MCF 10A (cell line): ENCODE measurements around the gene SLC38A7. TPM values are rescaled to one million over a fixed set of nuclear protein-coding genes. Genes with fewer than 3 reads are reported as not detected.

Experiments
- BruUV-seq: library from RNA; stranded (reverse); fragments of 400-500 nt; replicated peaks from 2 replicates; lab custom pipeline; 2021; lab: Mats Ljungman, UMichigan
- CTCF ChIA-PET: fragments of 300-600 bp; sonication (Branson Sonifier 250); formaldehyde crosslinking; extraction: SDS; loops from one replicate; lab custom pipeline; 2021; ENCODE audit warnings: antibody characterized with exemption, inconsistent platforms; lab: Yijun Ruan, JAX
- POLR2A ChIA-PET: fragments of 300-600, 350-650 bp; sonication (Branson Sonifier 250); formaldehyde crosslinking; extraction: SDS; loops from one replicate; lab custom pipeline; 2020; ENCODE audit warnings: antibody characterized with exemption, inconsistent platforms; lab: Yijun Ruan, JAX
- DNase-seq: peaks from one replicate; pipeline ENCODE4 v3.0.0-alpha.2; 2018; ENCODE audit not compliant: unreplicated experiment
- H3K27ac Mint-ChIP-seq: one replicate; pipeline ENCODE4 v1.8.0; 2022; ENCODE audit warnings: mild to moderate bottlenecking, low read depth, mixed read lengths; ENCODE audit not compliant: unreplicated experiment
- H3K27me3 Mint-ChIP-seq: one replicate; pipeline ENCODE4 v1.8.0; 2022; ENCODE audit warnings: mixed read lengths; ENCODE audit not compliant: insufficient read depth, unreplicated experiment
- H3K36me3 Mint-ChIP-seq: one replicate; pipeline ENCODE4 v1.8.0; 2022; ENCODE audit warnings: mild to moderate bottlenecking, moderate library complexity, mixed read lengths; ENCODE audit not compliant: insufficient read depth, unreplicated experiment
- H3K4me1 Mint-ChIP-seq: one replicate; pipeline ENCODE4 v1.8.0; 2022; ENCODE audit warnings: mixed read lengths; ENCODE audit not compliant: insufficient read depth, unreplicated experiment
- H3K4me3 Mint-ChIP-seq: one replicate; pipeline ENCODE4 v1.8.0; 2022; ENCODE audit warnings: mild to moderate bottlenecking, moderate library complexity, mixed read lengths; ENCODE audit not compliant: unreplicated experiment
- H3K9me3 Mint-ChIP-seq: one replicate; pipeline ENCODE4 v1.8.0; 2022; ENCODE audit warnings: mixed read lengths; ENCODE audit not compliant: unreplicated experiment
- CTCF ChIP-seq: fragments of 200-600 bp; IDR thresholded peaks from one replicate; pipeline ENCODE4 v1.8.0; 2022; ENCODE audit warnings: antibody characterized with exemption, mild to moderate bottlenecking; ENCODE audit not compliant: unreplicated experiment
- intact Hi-C: fragments of 100-400 bp; cut with micrococcal nuclease; formaldehyde crosslinking; loops from 2 replicates; pipeline ENCODE4 v1.14.1; 2022
- total RNA-seq: library from RNA; stranded (reverse); gene quantifications from 2 replicates; pipeline ENCODE4 v1.2.3, GENCODE V29; 2022

The SLC38A7 gene
- total RNA-seq, 1 experiment from 2014 or later: 12.6 TPM

DNA sequence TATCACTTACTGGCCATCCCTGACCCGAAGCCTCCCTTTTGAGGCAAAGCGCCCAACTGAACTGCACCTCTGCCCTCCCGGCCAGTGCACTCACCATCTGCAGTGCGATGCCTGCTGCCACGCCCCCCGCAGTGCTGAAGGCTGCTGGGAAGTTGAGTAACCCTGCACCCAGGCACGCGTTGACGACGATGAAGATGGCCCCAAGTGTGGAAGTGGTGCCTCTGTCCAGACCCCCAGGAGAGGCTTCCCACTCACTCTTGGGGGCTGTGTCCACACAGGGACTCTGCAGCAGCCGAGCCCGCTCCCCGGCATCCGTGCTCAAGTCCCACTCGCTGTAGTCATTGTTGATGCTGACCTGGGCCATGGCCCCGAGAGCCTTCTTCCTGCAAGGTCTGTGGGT lies 4.8 kb downstream of the SLC38A7 start:
- H3K4me3 Mint-ChIP-seq: no peak overlapping the region
- intact Hi-C loops: loop anchor here (10.0 kb wide), 1 partner anchor 55 kb away; the partner anchor contains the start of gene GOT2
- peaks cover 11% of the 10 kb centered on the region for H3K36me3 Mint-ChIP-seq
- BruUV-seq: no TSS peak
- H3K27me3 Mint-ChIP-seq: no peaks in the 10 kb centered on the region
- ChIA-PET CTCF (interaction anchor here (0.9 to 3.0 kb wide), 3 partner anchors 20 to 76 kb away, joined by 3 to 36 read pairs (median 5); no protein-coding TSS in a partner anchor), POLR2A (interaction anchor here (1.9 kb wide), 1 partner anchor 76 kb away, joined by 6 read pairs; no protein-coding TSS in a partner anchor)
- TF ChIP-seq CTCF: no peak
- no peaks in the 10 kb centered on the region for H3K9me3 Mint-ChIP-seq
- H3K4me1 Mint-ChIP-seq: peaks cover 16% of the 10 kb centered on the region
- H3K27ac Mint-ChIP-seq: no peak overlapping the region
- DNase-seq: no peak

- CTCF ChIA-PET: interaction anchor here (0.6 to 3.0 kb wide), 6 partner anchors 21 to 85 kb away, joined by 3 to 36 read pairs (median 4); no protein-coding TSS in a partner anchor
- DNase-seq: peak; percentile 59
- H3K4me1 Mint-ChIP-seq: peaks cover 12% of the 10 kb centered on the region
- intact Hi-C loops: no loop called here
- peak; percentile 41 for TF ChIP-seq CTCF
- peaks cover 11% of the 10 kb centered on the region for H3K36me3 Mint-ChIP-seq
- no peak overlapping the region for H3K4me3 Mint-ChIP-seq
- H3K9me3 Mint-ChIP-seq: no peaks in the 10 kb centered on the region
- POLR2A ChIA-PET: interaction anchor here (1.0 to 1.9 kb wide), 2 partner anchors 73 to 77 kb away, joined by 3 to 6 read pairs; no protein-coding TSS in a partner anchor
- no TSS peak for BruUV-seq
- no peak overlapping the region for H3K27ac Mint-ChIP-seq
- H3K27me3 Mint-ChIP-seq: no peaks in the 10 kb centered on the region
Measured at GRCh38 chr16:58678716-58679115, 5.9 kb downstream of the SLC38A7 start.

DNA sequence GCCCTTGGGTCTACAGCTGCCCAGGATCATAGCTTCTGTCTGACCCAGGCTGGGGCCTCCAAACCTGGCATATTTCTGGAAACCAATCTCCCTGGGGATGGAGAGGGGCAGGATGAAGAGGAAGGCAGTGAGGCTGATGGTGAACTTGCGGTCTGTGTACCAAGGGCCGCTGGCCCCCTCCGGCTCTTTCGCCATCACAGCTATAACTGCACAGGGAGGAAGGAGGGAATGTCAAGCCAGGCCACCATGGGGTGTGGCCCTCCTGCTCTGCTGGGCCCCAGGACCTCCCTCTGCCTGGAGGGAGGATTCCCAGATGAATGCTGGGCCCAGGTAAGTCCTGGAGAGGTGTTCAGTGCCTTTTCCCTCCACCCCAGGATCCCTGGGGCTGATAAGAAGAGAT lies 6.3 kb downstream of the SLC38A7 start:
- POLR2A ChIA-PET: interaction anchor here (1.0 to 1.9 kb wide), 2 partner anchors 74 to 78 kb away, joined by 3 to 6 read pairs; no protein-coding TSS in a partner anchor
- H3K36me3 Mint-ChIP-seq: peaks cover 11% of the 10 kb centered on the region
- no peaks in the 10 kb centered on the region for H3K27me3 Mint-ChIP-seq
- H3K4me1 Mint-ChIP-seq: peaks cover 7% of the 10 kb centered on the region
- H3K9me3 Mint-ChIP-seq: no peaks in the 10 kb centered on the region
- CTCF ChIA-PET: interaction anchor here (0.8 to 3.0 kb wide), 3 partner anchors 39 to 495 kb away, joined by 3 to 36 read pairs (median 4); no protein-coding TSS in a partner anchor
- intact Hi-C loops: no loop called here
- DNase-seq: no peak
- H3K4me3 Mint-ChIP-seq: no peak overlapping the region
- TF ChIP-seq CTCF: no peak
- BruUV-seq: no TSS peak
- no peak overlapping the region for H3K27ac Mint-ChIP-seq

DNA sequence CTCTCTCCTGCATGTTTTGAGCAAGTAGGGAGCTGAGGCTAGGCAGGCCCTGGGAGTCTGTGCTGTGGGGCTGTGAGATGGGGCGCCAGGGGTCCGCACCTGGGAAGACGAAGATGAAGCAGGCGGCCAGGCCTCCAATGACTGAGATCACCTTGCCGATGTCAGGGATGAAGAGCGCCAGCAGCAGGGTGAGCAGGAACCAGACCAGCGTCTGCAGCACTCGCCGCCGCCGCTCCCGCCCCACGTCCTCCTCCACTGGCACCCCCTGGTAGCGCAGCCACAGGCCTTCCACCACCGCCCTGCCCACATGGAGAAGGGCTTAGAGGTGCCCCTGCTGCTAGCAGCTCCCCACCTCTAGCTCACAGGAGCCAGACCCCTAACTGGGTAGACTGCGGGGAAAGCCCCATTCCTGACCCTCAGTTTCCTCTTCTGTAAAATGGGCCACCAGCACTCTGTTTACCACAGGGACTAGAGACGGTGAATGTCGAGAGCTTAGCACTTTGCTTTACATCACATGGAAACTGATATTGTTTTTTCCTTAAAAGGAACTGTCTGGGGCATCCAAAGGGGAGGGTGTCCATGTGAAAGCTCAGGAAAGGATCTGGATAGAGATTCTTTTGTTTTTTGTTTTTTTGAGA lies 13.5 kb downstream of the SLC38A7 start:
- intact Hi-C loops: no loop called here
- H3K27ac Mint-ChIP-seq: no peak overlapping the region
- BruUV-seq: no TSS peak
- H3K36me3 Mint-ChIP-seq: peaks cover 24% of the 10 kb centered on the region
- no peak for DNase-seq
- H3K9me3 Mint-ChIP-seq: no peaks in the 10 kb centered on the region
- H3K4me1 Mint-ChIP-seq: no peaks in the 10 kb centered on the region
- no peak overlapping the region for H3K4me3 Mint-ChIP-seq
- POLR2A ChIA-PET: interaction anchor here (0.7 to 1.3 kb wide), 2 partner anchors 11 to 175 kb away, joined by 3 read pairs; no protein-coding TSS in a partner anchor
- TF ChIP-seq CTCF: no peak
- H3K27me3 Mint-ChIP-seq: no peaks in the 10 kb centered on the region
- CTCF ChIA-PET: interaction anchor here (1.3 kb wide), 1 partner anchor 11 kb away, joined by 4 read pairs; no protein-coding TSS in a partner anchor
